Activated CD4-positive, alpha-beta memory T cell treated with anti-CD3 and anti-CD28 coated beads, Interleukin-2, amount 10 ng/mL, durations not matched to agents 7 days and 5 days (primary cell): ENCODE results near the gene PRPF18. TPM values are rescaled to one million over a fixed set of nuclear protein-coding genes. Genes with fewer than 3 reads are reported as not detected.

ENCODE experiments used
- CTCF ChIA-PET: fragments of 350-600 bp; sonication (Branson Sonifier 250); formaldehyde crosslinking; loops from one replicate; lab custom pipeline; 2021; ENCODE audit warnings: antibody characterized with exemption, inconsistent platforms; lab: Charles Lee
- POLR2A ChIA-PET: fragments of 350-600 bp; sonication (Branson Sonifier 250); formaldehyde crosslinking; loops from one replicate; lab custom pipeline; 2021; ENCODE audit warnings: antibody characterized with exemption; lab: Charles Lee
- DNase-seq: peaks from one replicate; pipeline ENCODE4 v3.0.0-alpha.2; 2020
- H3K27ac Mint-ChIP-seq: one replicate; pipeline ENCODE4 v1.8.0; 2021; ENCODE audit warnings: mild to moderate bottlenecking, mixed read lengths
- H3K27me3 Mint-ChIP-seq: one replicate; pipeline ENCODE4 v1.8.0; 2021; ENCODE audit warnings: mixed read lengths
- H3K36me3 Mint-ChIP-seq: one replicate; pipeline ENCODE4 v1.8.0; 2021; ENCODE audit warnings: low read depth, mixed read lengths
- H3K4me1 Mint-ChIP-seq: one replicate; pipeline ENCODE4 v1.8.0; 2021; ENCODE audit warnings: mixed read lengths
- H3K4me3 Mint-ChIP-seq: one replicate; pipeline ENCODE4 v1.8.0; 2021; ENCODE audit warnings: mild to moderate bottlenecking, mixed read lengths
- H3K9me3 Mint-ChIP-seq: one replicate; pipeline ENCODE4 v1.8.0; 2021; ENCODE audit warnings: mixed read lengths
- total RNA-seq, 2 experiments: library from RNA; stranded (reverse); gene quantifications; one replicate each; pipeline ENCODE4 v1.2.3, GENCODE V29; 2021

The PRPF18 gene
- total RNA-seq, 2 experiments from 2014 or later = 22.5 to 26.0 TPM

DNA sequence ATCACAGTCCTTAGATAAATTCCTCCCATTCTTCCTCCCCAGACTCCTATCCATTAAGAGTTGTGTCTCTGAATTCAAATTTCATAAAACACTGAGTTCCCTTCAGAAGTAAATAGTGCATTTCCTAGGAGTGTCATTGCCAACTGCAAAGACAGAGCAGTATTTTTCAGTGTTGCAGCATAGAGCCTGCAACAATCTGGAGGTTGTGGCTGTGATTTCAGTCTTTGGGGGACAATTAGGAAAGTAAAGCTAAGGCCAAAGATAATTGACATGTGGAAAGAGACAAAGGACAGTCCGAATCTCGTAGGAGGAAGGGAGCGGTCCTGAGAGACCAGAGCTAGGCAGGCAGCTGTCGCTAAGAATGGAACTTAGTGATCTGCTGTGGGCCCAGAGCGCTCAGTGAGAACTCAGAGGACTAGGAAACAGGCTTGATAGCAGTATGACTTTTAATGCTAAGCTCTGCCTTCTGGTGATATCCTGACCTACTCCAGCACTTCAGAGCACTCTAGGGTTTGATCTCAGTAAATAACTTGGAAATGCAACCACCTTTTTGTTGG lies 46.2 kb downstream of the PRPF18 start:
- Mint-ChIP-seq H3K27ac (no peak overlapping the region), H3K4me1 (no peaks in the 10 kb centered on the region), H3K4me3 (no peak overlapping the region), H3K36me3 (peaks cover 17% of the 10 kb centered on the region), H3K27me3 (no peaks in the 10 kb centered on the region), H3K9me3 (no peaks in the 10 kb centered on the region)
- ChIA-PET POLR2A (no interaction called here), CTCF (no interaction called here)
- no peak for DNase-seq

DNA sequence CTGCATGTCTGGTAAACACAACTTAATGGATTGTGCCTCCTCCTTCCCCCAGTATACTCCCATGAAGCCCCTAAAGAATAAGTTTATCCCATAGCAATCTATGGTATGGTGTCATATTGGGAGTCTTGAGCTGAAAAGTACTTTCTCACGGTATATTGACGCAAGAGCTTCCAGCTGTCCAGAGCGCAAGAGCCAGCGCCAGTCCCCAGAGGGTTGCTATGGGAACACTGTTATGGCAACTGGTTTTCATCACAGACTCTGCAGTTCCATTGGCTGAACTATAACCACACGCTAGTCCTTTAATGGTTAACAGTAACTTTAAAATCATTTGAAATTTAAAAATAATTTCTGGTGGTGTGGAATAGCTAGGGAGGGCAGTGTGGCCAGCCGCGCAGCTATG lies 46.9 kb downstream of the PRPF18 start:
- no peaks in the 10 kb centered on the region for H3K4me1 Mint-ChIP-seq
- ChIA-PET POLR2A (no interaction called here), CTCF (no interaction called here)
- no peak for DNase-seq
- no peak overlapping the region for H3K4me3 Mint-ChIP-seq
- peaks cover 24% of the 10 kb centered on the region for H3K36me3 Mint-ChIP-seq
- H3K9me3 Mint-ChIP-seq = no peaks in the 10 kb centered on the region
- no peaks in the 10 kb centered on the region for H3K27me3 Mint-ChIP-seq
- H3K27ac Mint-ChIP-seq = no peak overlapping the region

DNA sequence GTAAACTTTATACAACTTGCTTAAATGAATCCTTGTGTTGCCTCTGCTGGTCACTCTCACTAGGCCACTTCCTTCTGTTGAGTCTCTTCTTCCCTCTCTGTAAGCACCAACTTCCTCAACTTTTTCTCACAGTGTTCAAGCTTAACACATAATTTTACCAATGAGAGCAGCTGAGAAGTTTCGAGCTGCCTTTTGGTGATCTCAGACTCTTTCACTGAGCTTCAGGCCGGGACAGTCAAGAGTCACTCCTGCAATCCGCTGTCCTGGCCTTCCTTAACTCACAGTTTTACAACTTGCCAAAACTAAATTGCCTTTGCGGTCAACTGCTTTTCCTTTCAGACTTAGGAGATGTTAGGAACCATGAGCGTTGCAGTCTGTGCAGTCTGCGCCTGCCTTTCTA lies 47.4 kb downstream of the PRPF18 start:
- no peak overlapping the region for H3K4me3 Mint-ChIP-seq
- peaks cover 27% of the 10 kb centered on the region for H3K36me3 Mint-ChIP-seq
- H3K27ac Mint-ChIP-seq = no peak overlapping the region
- no peaks in the 10 kb centered on the region for H3K27me3 Mint-ChIP-seq
- ChIA-PET CTCF (no interaction called here), POLR2A (no interaction called here)
- DNase-seq = no peak
- H3K9me3 Mint-ChIP-seq = no peaks in the 10 kb centered on the region
- no peaks in the 10 kb centered on the region for H3K4me1 Mint-ChIP-seq

DNA sequence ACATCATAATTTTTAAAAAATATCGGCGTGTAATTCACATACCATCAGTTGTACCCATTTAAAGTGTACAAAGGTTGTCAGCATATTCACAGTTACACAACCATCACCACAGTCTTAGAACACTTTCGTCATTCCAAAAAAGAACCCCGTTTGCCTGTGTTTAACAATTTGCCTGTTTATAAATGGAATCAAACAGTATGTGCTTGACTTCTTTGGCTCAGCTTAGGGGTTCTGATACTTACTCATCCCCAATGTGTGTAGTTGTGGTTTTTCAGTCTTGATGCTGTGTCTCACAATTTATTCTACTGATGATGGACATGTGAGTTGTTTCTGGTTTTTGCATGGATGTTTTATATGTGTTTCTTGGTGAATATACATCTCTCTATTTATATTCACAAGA lies 50.0 kb downstream of the PRPF18 start:
- no peaks in the 10 kb centered on the region for H3K4me1 Mint-ChIP-seq
- CTCF ChIA-PET = no interaction called here
- H3K9me3 Mint-ChIP-seq = peaks cover 11% of the 10 kb centered on the region
- H3K27me3 Mint-ChIP-seq = no peaks in the 10 kb centered on the region
- peaks cover 33% of the 10 kb centered on the region for H3K36me3 Mint-ChIP-seq
- DNase-seq = no peak
- POLR2A ChIA-PET = no interaction called here
- H3K4me3 Mint-ChIP-seq = no peak overlapping the region
- no peak overlapping the region for H3K27ac Mint-ChIP-seq

DNA sequence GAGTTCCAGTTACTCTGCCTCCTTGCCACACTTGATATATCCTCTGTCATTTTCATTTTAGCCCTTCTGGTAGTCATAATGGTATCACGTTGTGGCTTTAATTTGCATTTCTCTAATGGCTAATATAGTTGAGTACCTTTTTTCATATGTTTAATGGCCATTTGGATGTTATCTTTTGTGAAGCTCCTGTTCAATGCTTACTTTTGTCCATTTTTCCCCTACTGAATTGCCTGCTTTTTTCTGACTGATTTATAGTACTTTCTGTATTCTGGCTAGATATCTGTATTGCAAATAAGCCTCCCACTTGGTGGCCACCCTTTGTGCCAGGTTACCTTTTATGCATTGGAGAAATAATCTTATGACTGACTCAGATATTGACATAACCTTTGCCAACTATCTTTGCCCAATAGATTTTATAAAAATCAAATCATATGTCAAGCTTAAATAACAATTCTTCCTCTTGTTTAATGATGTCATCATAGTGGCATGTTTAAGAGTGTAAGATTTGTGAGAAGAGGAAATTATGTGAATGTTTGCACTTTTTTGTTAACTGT lies 50.6 kb downstream of the PRPF18 start:
- ChIA-PET POLR2A (no interaction called here), CTCF (no interaction called here)
- Mint-ChIP-seq H3K4me1 (no peaks in the 10 kb centered on the region), H3K27me3 (no peaks in the 10 kb centered on the region), H3K36me3 (peaks cover 39% of the 10 kb centered on the region), H3K27ac (no peak overlapping the region), H3K4me3 (no peak overlapping the region), H3K9me3 (peaks cover 17% of the 10 kb centered on the region)
- DNase-seq = no peak

DNA sequence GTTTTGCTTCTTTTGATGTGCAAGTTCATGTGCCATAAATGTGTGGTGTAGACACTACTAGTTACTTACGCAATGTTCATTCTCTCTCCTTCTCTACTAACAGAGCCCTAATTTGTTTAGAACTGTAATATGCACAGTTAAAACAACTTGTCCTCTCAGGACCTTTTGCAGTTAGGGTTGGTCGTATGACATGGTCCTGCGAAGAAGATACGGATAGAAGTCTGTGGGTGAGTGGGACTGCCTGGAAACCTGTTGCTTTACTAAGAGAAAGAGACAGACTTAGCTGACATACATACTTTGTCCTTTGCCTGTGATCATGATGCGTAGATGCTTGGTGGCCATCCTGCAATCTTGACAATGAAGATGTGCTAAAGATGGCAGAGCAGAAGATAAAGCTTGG lies 51.1 kb downstream of the PRPF18 start:
- H3K27ac Mint-ChIP-seq = no peak overlapping the region
- POLR2A ChIA-PET = no interaction called here
- CTCF ChIA-PET = no interaction called here
- no peaks in the 10 kb centered on the region for H3K4me1 Mint-ChIP-seq
- peaks cover 22% of the 10 kb centered on the region for H3K9me3 Mint-ChIP-seq
- H3K36me3 Mint-ChIP-seq = peaks cover 44% of the 10 kb centered on the region
- H3K4me3 Mint-ChIP-seq = no peak overlapping the region
- DNase-seq = no peak
- H3K27me3 Mint-ChIP-seq = no peaks in the 10 kb centered on the region

DNA sequence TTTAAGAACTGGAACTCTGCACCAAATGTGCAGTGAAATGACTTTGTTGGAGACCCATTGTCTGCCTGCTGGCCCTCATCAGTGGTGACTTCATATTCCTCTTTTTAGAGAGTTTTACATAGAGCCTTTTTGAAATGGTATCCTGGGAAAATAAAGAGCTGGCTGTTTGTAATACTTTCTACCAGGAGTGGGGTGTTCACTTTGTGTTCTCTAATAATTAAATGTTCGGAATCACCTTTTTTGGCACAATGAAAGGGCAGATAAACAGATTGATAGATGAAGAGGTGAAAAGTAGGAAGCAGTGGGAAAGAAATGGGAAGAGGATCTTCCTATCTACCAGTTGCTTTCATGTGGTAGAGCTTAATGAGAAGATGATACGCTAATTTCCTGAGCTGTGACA lies 55.5 kb downstream of the PRPF18 start:
- peaks cover 23% of the 10 kb centered on the region for H3K9me3 Mint-ChIP-seq
- ChIA-PET POLR2A (no interaction called here), CTCF (interaction anchor here (1.0 kb wide), 1 partner anchor 55 kb away, joined by 3 read pairs; the partner anchor contains the start of gene PRPF18)
- no peaks in the 10 kb centered on the region for H3K27me3 Mint-ChIP-seq
- DNase-seq = no peak
- no peak overlapping the region for H3K4me3 Mint-ChIP-seq
- no peak overlapping the region for H3K27ac Mint-ChIP-seq
- H3K4me1 Mint-ChIP-seq = no peaks in the 10 kb centered on the region
- peaks cover 59% of the 10 kb centered on the region for H3K36me3 Mint-ChIP-seq

DNA sequence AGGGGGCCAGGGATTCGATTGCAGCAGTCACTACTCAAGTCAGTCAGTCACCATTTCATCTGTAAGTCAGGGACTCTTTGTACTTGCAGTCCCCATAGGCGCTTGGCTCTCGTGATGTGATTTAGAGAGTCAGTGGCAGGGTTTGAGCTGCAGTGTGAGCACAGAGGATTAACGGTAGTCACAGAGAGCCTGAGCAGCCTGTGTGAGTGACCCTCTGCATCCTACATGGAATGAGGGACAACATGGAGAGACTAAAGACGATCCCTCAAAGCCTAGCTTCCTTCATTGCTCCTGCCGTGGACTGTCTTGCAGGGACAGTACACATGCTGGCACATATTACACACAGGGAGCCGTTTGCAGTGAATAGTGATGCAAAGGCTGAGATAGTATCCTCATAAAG lies 56.3 kb downstream of the PRPF18 start:
- CTCF ChIA-PET = interaction anchor here (1.1 kb wide), 1 partner anchor 17 kb away, joined by 5 read pairs; no protein-coding TSS in a partner anchor
- H3K4me1 Mint-ChIP-seq = no peaks in the 10 kb centered on the region
- POLR2A ChIA-PET = interaction anchor here (0.9 kb wide), 1 partner anchor 10 kb away, joined by 3 read pairs; no protein-coding TSS in a partner anchor
- DNase-seq = no peak
- H3K27ac Mint-ChIP-seq = no peak overlapping the region
- peaks cover 55% of the 10 kb centered on the region for H3K36me3 Mint-ChIP-seq
- peaks cover 23% of the 10 kb centered on the region for H3K9me3 Mint-ChIP-seq
- no peak overlapping the region for H3K4me3 Mint-ChIP-seq
- H3K27me3 Mint-ChIP-seq = no peaks in the 10 kb centered on the region

DNA sequence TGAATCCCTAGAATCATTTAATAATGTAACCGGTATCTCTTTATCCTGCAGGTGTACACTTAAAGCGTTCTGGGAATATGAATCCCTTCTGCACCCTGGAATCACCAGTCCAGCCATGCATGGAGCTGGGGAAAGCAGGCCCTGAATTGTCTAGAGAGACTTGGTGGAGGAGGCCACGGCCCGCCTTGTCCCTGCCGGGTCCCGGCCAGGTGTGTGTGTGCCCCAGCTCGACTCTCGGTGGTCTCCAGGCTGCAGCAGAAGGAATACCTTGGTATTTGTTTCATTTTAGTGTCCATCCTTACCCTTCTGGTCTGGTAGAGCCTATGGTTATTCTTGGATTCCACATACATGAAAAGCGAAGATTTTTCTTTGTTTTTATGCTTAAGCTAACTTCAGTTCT lies 58.1 kb downstream of the PRPF18 start:
- no peak for DNase-seq
- POLR2A ChIA-PET = no interaction called here
- Mint-ChIP-seq H3K36me3 (peaks cover 50% of the 10 kb centered on the region), H3K4me3 (no peak overlapping the region), H3K27me3 (no peaks in the 10 kb centered on the region), H3K9me3 (peaks cover 23% of the 10 kb centered on the region), H3K4me1 (peaks cover 7% of the 10 kb centered on the region), H3K27ac (no peak overlapping the region)
- CTCF ChIA-PET = no interaction called here

DNA sequence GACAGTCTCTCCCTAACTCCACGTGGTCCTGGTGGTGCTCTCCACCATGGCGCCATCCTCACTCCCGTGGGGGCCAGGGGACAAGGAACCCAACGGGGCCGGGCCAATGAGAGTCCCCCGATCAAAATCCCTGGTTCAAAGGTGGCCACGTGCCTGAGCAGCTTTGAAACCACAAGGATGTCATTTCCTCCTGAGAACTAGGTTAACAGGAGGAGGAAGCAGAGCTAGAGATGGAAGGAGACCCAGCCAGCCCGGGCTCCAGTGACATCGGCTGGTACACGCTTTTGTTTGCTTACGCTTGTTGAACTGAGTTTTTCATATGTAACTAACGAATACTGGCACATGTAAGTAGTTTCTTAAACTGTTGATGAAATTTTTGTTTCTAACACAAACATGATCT lies 61.7 kb downstream of the PRPF18 start:
- Mint-ChIP-seq H3K9me3 (no peaks in the 10 kb centered on the region), H3K4me3 (no peak overlapping the region), H3K27me3 (no peaks in the 10 kb centered on the region), H3K27ac (no peak overlapping the region), H3K36me3 (peaks cover 18% of the 10 kb centered on the region), H3K4me1 (peaks cover 7% of the 10 kb centered on the region)
- no peak for DNase-seq
- ChIA-PET POLR2A (no interaction called here), CTCF (interaction anchor here (1.1 kb wide), 1 partner anchor 10 kb away, joined by 3 read pairs; no protein-coding TSS in a partner anchor)

DNA sequence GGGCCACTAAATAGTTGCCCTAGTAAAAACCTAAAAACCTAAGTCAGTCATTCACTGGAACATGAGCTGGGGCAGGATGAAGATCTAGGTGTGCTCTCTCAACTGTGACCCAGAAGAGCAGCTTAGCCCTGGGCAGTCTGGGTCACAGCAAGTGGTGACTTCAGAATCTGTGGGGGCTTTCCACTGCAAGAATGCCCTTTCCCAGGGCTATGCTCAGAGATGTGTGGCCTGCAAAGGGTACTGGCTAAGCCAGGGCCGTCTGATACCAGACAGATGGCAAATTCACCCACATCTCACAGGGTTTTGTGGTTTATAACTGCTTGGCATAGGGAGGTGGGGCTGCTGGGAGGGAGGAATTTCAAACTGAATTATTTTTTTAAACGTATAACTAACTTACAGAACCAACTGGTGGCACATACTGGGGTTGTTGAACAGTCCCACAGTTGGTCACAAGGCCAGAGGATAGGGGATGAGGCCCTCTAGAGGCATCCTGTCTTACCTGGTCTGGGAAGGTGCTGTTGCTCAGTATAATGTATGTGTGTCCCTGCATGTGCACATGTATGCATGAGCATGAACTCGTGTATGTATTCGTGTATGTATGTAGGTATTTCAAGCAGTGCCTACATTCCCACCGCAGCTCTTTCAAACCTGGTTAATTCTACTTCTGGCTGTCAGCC lies 63.2 kb downstream of the PRPF18 start:
- CTCF ChIA-PET = no interaction called here
- Mint-ChIP-seq H3K27me3 (no peaks in the 10 kb centered on the region), H3K36me3 (peaks cover 13% of the 10 kb centered on the region), H3K9me3 (no peaks in the 10 kb centered on the region), H3K27ac (no peak overlapping the region), H3K4me3 (no peak overlapping the region), H3K4me1 (peaks cover 7% of the 10 kb centered on the region)
- POLR2A ChIA-PET = no interaction called here
- no peak for DNase-seq

DNA sequence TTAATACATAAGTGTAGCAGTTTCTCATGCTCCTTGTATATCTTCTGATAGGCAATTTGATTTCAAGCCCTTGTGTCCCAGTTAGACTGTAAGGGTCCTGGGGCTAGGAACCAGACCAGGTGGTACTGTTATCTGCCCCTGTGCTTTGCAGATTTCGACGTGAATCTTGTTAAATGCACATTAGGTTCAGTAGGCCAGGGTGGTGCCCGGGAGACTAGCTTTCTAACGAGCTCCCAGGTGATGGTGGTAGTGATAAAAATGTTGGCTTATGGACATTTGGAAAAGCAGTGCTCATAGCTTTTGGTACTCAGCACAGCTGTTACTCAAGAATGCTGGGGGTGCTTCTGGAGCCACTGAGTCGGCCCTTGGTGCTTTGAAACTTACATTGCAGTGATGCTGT lies 64.2 kb downstream of the PRPF18 start:
- Mint-ChIP-seq H3K36me3 (peaks cover 6% of the 10 kb centered on the region), H3K27ac (no peak overlapping the region), H3K4me3 (no peak overlapping the region), H3K4me1 (peaks cover 7% of the 10 kb centered on the region), H3K27me3 (no peaks in the 10 kb centered on the region), H3K9me3 (no peaks in the 10 kb centered on the region)
- no peak for DNase-seq
- ChIA-PET CTCF (no interaction called here), POLR2A (no interaction called here)

DNA sequence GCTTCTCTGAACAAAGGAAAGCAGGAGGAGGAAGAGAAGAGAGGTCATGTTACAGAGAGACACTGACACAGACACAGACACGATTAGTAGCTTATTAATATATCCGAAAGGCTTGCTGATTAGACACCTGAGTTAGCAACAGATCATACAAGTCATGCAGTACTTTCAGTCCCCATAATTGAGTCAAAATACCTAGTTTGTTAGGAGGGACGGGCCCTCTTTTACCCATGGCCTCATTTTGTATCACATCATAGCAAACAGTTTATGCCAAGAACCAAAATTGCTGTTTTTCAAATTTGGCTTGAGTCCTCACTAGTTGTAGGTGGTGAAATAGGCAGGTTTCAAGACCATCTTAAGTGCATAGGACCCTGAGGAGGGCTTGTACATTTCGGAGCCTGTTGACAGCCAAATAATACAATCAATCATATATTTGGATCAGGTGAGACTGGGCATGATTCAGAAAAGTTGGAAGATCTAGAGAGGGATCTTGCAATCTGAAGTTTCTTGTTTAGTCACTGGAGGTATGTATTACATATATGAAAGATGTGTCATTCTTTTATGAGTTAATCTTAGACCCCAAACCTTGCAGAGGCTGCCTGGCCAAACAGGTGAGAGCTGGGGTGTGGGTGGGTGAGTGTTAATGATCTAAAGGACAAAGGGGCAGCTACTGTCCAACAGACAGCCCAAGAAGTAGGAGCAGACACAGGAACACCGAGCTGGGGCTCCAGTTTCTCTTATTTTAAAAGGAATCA lies 65.4 kb downstream of the PRPF18 start:
- DNase-seq = no peak
- POLR2A ChIA-PET = interaction anchor here (1.3 kb wide), 1 partner anchor 9 kb away, joined by 3 read pairs; no protein-coding TSS in a partner anchor
- CTCF ChIA-PET = no interaction called here
- no peak overlapping the region for H3K27ac Mint-ChIP-seq
- H3K4me1 Mint-ChIP-seq = peaks cover 7% of the 10 kb centered on the region
- no peaks in the 10 kb centered on the region for H3K9me3 Mint-ChIP-seq
- no peaks in the 10 kb centered on the region for H3K27me3 Mint-ChIP-seq
- H3K4me3 Mint-ChIP-seq = no peak overlapping the region
- peaks cover 6% of the 10 kb centered on the region for H3K36me3 Mint-ChIP-seq
